Activated T-cell treated with anti-CD3 and anti-CD28 coated beads for 48 hours (primary cell): ENCODE measurements around the gene HOXC9.

Experiments used
- DNase-seq: peaks from one replicate; pipeline ENCODE4 v3.0.0-alpha.2; 2020; ENCODE audit warnings: low read depth

Gene HOXC9

DNA sequence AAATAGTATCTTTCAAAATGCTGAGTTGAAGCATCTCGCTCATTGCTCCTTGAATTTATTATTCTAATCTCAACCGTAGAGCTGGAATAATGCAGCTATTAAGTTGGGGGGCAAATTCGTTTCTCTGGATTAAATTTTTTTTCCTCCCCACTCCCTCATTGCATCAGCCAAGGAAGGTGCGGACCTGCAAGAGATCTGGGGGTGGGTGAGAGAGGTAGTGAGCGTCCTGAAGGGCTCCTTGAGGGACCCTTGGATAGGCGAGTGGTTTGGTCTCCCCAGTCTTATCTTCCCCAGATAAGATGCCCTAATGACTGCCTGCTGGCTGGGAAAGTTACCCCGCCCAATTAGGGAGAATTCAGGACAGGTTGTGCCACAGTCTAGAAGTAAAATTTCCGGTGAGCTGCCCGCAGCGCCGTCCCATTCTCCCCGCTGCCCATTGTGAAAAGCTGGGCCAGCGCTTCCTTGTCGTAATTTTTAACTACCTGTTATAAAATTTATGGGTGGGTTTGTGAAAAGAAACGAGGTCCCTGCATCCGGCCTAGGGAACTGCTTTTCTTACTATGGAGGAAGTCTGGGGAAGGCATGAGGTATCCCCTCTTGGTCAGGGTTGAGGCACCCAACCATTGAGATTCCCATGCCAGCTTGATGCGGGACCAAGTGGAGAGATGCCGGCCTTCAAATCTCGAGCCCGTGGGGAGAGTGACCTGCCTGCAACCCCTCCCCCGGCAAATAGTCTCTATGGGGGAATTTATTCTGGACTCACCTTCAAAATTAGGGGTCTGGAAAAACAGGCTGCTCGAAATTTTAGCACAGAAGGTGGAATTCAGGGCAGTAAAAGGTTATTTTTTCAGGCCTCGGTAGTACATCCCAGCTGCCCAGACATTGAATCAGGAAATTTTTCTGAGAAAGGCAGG, 15.3 kb downstream of the HOXC9 start:
- no peak for DNase-seq

DNA sequence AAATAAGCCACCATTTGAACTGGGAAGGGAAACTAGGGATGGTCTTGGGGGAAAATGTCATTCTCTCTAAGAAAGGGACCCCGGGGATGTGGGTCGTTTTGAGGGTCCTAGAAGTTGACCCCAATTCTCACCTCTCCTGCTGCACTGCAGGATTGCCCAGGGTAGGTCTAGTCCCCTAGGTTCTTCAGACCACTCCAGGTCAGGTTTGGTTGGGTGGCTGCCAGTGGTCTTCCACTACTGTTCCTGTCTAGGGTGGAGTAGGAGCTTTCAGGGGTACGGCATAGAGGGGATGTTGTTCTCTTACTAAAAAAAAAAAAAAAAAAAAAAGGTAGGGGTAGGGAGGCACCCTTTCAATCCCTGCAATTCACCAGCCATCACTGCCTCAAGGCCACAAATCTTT, 16.1 kb downstream of the HOXC9 start:
- no peak for DNase-seq

DNA sequence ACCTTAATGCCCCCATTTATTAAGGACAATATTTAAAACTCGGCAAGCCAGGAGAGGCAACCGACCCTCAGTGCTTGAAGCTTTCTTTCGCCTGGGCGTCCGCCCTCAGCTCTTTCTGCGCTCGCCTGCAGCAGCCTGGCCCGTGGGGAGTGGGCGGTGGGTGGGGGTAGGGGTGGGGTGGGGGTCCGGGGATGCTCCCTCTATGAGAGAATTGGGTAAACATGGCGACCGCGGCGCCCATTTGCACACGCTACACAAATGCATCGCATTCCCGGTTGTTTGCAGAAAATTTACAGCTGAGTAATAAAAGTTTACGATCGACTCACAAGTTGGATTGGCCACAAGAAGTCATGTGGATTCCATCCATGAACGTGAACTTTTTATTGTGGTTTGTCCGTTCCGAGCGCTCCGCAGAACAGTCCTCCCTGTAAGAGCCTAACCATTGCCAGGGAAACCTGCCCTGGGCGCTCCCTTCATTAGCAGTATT, 16.6 kb downstream of the HOXC9 start:
- no peak for DNase-seq

DNA sequence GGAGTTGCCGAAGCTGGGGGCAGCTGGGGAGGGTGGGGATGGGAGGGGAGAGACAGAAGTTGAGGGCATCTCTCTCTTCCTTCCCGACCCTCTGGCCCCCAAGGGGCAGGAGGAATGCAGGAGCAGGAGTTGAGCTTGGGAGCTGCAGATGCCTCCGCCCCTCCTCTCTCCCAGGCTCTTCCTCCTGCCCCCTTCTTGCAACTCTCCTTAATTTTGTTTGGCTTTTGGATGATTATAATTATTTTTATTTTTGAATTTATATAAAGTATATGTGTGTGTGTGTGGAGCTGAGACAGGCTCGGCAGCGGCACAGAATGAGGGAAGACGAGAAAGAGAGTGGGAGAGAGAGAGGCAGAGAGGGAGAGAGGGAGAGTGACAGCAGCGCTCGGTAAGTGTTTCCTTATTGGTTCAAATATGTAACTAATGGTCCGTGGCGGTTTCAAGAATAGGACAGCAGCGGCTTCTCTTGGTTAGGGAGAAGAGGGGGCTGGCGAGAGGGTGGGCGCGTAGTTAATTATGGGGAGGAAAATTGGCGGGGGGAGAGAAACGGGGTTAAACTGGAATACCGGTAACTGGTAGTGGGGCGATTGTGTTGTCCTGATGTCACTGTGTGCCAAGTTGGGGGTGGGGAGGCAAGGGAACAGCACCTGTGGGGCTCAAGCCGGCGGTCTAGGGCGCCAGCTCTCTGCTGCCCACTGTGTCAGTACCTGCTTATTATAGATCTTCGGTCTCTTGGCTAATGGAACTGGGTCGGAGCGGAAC, 17.2 kb downstream of the HOXC9 start:
- no peak for DNase-seq

DNA sequence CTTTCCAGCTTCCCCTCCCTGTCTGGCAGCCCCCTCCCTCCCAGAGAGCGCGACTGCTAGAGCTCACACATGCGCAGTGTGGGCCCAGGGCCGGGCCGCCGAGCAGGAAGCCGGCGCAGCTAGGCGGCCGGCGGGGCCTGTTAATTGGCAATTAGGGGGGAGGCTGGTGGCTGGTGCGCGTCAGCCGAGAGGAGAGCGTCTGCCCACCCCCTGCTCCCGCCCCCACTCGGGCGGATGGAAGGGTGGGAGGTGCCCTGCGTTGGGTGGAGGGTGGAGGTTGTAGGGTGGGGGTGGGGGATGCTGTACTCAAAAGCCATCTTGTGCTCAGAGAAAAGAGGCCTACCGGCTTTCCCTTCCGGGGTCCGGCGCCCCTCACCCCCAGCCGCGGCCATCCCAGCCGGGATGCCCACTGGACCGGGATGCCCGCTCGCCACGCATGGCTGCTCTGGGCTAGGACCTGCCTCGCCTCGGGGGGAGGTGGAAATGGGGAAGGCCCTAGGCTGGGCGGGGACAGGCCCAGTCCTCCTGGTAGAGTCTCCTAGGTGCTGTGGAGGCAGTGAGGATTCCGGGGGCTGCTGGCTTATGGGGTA, 18.0 kb downstream of the HOXC9 start:
- peak; percentile 69 for DNase-seq

DNA sequence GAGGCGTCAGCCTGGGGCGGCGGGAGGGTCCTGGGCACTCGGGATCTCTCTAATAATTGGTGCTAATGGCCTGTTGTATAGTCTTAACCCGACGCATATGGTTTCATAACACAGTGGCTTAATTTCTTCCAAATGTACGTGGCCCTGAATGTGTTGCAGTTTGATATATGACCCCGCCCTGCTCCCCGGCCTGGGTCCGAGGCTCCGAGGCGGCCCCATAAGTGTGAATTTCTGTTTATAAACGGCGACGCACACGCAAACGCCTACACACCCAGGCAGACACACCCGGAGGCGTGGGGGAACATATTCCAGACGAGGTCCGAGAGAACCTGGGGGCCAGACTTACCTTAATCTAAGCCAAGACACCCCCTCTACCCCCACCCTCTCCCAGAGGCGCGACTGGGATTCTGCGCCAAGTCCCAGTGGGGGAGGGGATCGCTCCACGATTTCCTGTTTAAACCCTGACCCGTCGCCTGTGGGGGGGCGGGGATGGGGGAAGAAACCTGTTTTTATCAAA, 18.6 kb downstream of the HOXC9 start:
- no peak for DNase-seq

DNA sequence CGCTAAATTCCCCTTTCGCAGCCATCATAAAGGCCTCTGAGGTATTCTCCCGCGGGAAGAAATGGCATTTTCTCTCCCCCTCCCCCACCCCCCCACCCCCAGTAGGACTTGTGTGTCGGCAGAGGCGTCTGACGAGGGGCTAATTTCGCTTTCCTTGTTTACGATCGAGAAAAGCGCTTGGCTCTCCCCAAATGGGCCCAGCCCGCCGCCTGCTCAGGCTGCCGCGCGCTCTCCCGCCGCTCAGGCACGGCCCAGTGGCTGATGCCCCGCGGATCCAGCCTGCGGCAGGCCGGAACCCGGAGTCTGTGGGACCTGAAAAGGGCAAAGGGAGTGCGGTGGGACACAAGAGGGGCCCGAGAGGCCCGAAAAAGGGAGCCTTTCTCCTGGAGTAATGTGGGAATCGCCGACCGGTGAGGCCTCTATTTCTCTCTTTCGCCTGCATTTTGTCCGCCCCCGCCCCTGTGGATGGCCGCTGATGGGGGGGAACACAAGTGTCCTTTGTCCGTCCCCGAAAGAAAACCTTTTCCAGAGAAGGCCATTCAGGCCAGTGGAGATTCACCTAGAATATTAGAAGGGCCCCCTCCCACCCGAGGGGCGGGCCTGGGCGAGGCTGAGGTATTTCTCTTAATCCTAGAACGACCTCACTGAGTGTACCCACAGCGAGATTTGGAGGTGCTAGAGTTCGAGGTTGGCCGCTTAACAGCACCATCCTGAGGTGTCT, 19.3 kb downstream of the HOXC9 start:
- no peak for DNase-seq

DNA sequence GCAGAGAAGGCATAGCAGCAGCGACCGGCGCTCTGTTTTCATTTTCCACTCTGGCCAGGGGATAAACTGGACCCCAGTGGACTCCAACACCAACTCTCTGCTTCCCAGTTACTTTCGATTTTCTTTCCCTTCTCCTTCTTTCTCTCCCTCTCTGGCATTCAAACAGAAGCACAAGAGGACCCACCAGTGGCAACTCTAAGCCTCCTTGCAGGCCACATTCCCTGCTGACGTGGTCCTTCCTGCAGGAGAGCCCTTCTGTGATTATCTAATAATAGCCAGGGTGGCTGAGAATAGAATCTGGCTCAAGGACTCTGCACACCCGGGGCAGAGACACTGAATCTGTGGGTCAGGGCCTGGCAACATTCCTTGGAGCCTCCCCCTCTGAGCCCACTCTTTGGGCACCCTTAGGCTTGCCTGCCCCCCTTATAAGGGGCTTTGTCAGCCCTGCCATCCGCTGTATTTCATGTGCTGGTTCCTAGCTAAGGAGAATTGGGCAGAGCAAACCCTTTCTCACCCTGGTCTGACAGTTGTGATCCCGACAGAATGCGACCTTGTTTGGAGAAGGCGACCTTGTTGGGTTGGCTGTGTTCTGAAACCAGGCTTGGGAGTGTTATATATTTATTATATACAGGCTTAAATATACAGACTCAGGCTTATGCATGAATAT, 20.1 kb downstream of the HOXC9 start:
- no peak for DNase-seq

DNA sequence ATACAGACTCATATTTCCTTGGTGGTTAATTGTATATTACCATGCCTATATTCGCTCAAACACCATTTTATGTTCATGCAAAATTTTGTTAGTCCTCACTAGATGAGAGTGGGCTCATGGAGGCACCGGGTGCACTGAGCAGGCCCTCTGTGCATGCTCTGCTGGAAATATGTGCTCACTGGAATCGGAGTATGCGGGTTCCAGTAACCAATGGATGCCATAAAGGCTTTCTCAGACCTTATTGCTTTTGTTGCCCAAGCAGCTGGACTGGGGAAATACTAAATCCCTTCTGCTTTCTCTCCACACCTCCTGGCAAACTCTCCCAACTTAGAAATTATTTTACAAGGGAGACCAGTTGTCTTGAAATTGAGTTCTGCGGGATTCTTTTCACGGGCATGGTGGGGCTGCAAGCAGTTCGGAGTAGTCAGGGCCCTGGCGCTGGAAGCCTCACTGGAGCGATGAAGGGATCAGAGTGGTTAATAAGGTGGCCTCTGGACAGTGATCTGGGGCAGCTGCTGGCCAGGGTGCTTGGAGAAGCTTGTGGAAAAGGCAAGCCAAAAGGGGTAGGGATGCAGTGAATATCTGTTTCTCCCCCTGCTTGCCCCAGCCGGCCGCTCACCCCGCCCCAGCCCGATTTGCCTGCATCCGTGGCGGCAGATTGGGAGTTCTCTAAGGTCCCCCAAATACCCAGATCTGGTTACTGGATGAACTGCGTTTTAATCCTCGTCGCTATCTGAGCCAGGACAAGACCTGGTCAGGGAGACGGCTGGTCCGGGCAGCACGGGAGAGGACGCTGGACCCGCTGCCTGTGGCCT, 20.8 kb downstream of the HOXC9 start:
- DNase-seq, result no peak

DNA sequence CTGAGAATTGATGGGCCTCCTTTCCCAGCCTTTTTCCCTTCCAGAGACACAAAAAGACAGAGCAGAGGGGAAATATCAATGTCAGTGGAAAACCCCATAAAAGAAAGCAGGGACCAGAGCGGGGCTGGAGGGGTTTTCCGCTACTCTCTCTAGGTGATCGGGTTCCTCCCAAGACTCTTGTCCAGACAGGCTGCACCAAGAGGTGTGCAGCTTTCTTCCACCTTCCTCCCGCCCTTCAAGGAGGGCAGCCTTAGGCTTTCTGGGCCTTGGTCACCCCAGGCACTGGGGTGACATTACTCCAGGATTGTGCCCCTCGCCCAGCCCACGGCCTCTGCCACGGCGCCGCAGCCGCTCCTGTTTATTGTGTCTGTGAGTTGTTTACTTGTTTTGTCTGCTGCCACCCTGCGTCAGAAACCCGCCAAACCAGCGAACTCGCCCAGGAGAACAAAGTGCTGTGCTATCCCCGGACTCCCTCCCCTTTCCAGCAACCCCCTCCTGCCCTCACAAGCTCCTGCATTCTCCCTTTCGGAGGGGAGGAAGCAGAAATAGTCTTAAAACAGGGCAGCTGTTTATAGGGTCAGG, 21.6 kb downstream of the HOXC9 start:
- no peak for DNase-seq

DNA sequence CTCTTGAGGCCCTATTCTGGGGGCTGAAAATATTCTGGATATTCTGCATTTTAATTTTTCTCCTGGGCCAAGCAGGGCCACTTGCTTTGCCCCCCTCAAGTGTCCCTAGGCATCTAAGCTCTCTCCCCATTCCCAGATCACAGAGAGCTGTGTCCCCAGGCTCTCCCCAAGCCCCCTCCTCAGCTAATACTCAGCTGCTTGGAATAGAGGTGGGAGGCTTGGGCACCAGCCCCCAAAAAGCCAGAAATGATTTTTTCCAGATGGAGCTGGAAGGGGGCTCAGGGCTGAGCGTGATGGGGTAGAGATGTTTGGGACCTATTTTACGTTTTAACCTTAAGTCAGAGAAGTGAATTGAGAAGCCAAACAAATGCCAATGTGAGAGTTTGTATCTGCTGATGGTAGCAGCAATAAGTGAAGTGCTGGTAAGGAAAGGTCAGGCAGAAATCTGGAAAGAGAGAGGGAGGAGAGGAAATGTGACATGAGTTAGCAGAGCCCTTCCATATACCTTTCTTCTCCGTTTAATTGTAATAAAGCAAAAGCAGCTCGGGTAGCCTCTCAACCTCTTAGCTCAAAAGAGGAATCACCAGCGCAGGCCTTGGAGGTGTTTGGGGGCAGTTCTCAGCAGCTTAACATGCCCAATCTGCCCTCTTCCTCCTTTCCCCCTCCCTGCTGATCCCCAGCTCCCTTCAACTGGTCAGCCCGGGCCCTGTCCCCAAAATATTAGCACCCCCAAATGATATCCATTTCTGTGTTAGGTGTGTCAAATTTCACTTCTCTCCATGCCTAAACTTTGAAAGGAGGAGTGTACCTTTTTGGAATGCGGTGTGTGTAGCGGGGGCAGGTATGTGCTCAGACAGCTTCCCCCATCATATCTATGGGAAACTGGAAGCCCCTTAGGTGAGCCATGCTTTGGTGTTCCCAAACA, 23.3 kb downstream of the HOXC9 start:
- no peak for DNase-seq

DNA sequence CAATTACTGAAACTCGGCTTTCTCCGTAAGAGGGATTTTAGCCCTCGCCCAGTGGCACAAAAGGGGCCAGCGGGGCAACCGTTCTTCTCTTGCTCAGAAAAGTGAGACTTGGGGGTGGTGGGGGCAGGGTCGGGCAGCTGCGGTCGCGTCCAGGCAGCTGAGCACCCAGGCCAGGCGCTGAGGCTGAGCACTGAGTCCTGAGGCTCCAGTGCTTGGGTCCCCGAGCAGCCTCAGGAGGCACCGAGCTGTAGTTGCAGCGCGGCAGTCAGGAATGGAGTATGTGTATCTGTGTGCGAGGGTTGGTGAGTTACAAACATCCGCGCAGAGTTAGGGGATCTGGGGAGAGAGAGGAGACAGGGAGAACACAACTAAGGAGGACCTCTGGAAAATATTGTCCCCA, 24.2 kb downstream of the HOXC9 start:
- no peak for DNase-seq

DNA sequence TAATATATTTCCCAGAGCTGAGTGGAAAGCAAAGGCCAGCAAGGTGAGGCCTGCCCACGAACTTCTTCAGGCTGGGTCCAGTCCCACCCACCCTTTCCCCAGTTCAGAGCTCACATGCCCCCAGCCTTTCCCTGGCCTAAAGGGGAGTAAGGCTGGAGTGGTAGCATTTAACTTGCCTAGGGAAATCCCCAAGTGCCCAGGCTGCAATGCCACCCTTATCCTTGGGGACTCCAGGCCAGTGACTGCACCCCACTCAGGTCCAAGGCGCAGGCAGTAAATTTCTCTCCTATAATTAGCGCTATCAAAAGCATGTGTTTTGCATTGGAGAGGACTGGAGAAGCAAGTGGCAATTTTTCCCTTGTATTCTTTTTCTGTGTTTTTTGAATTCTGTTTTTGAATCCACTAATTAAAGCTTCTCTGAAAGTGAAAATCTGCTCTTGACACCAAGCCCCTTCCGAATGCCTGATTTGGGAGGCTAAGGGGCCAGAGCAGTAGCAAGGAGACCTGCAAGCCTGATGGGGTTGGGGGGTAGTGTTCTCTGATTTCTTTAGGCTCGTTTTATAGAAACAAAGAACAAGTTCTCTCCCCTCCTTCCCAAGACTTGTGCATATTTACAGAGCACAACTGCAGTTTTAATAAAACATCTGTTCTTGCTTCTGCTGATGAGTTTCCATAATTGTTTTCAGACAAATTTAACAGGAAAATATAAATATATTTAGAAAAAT, 24.8 kb downstream of the HOXC9 start:
- DNase-seq, result no peak

DNA sequence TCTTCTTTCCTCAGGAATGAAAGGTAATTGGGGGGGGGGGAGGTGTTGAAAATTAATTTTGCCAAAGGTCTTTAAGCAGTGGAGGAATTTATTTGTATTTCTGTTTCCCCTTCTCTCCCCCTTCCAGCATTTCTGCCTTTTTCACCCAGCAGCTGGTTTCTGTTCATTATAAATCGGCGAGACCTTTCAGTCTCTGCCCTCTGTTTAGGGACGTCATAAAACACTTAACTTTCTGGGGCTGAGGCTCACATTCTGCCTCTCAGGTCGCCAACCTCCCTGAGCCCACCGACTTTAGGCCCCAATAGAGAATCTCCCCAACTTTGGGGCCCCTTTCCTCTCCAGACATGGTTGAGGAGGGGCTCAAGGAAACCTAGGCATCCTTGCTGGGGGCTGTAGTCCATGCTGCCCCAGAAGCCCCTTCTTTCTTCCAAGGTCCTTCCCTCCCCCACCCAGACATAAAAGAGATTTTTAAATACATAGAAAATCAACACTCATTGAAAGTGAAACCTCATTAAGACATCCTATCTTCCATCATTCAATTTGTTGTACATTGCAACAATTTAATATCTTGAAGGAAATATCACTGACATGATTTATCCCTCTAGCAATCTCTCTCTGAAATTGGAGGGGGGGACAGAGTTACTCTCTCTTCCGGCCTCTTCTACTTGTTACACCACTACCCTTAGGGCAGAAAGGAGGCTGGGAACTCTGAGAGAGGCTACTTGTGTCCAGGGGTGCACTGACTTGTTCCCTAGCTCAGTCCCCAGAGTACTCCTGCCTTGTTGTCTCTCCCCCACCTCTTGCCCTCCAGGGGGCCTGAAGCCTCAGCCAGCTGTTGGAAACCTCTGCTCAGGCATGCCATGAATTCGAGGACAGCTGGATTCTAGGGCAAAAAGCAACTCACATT, 25.8 kb downstream of the HOXC9 start:
- DNase-seq, result no peak

DNA sequence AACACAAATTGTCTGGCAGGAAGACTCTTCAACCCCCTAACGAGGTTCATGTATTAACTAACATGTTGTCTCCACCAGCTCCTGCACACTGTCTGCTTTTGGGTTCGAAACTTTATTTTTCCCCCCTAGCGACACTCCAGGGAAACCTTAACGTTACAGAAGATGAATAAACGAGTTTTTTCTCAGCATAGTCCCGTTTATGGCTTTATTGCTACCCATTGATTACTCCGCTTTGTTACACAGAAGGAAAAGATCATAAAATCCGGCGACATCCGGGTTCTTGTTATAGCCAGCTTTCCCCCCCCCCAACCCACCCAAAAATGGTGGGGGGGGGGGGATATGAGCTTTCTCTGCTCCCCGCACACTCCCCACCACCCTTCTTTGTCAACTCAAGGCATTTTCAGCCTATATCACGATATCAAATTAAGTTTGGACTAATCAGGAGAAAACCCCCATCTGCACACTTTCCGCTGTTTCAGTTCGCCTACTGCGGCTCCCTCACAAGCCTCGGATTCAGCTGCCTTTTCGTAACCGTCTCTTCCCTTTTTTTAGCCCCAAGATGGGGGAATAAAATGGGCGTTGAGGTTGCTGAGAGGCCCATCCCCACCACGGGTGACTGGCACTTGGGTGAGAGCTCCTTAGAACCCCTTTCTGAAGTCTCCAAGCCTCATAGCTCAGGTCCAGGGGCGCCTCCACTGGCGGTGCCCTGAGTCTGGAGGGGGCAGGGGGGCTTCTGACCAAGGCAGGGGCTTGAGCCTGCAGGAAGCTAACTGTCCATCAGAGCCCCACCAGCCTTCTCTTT, 26.9 kb downstream of the HOXC9 start:
- no peak for DNase-seq

DNA sequence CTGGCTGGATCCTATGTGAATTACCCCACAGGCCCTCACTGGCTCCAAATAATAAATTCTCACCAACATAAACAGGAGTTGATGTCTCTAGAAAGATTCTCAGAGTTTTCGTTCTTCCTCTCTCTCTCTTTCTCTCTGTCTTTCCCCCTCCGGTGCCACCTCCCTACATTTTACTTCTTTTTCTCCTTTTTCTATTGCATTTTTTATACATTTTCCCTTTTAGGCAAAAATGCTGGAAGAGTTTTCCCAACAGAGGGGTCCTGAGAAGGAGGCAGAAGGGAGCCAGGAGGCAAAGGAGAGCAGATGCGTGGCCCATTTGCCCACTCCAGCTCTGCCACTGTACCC, 27.5 kb downstream of the HOXC9 start:
- no peak for DNase-seq
